HG02588 (cell line): ENCODE measurements around the gene SOWAHB.
"Not testable (repeated sequence)": the region's sequence is repeated elsewhere in the genome, so short reads cannot be mapped to it uniquely, and the experiment has no call there.

Source experiments
- ATAC-seq: cut with Tn5 transposase; IDR thresholded peaks from one replicate; pipeline ENCODE4 v1.9.1; 2021; ENCODE audit warnings: mild to moderate bottlenecking, moderate library complexity; ENCODE audit not compliant: unreplicated experiment

Gene SOWAHB

GRCh38 chr4:76896614-76897535, 1.1 kb downstream of the SOWAHB start:
- ATAC-seq: no peak

- ATAC-seq: no peak
These were observed 1.9 kb downstream of the SOWAHB start for GRCh38 chr4:76896048-76896447.

GRCh38 chr4:76895619-76896018, 2.3 kb downstream of the SOWAHB start:
- no peak for ATAC-seq

GRCh38 chr4:76894537-76895255, 3.2 kb downstream of the SOWAHB start:
- no peak for ATAC-seq

- no peak for ATAC-seq
These were observed 5.3 kb downstream of the SOWAHB start for GRCh38 chr4:76892601-76893000.

- ATAC-seq: no peak
These were observed 5.9 kb downstream of the SOWAHB start for GRCh38 chr4:76892001-76892400.

- no peak for ATAC-seq
These were observed 11.0 kb downstream of the SOWAHB start for GRCh38 chr4:76886848-76887441.

- no peak for ATAC-seq
These were observed 11.7 kb downstream of the SOWAHB start for GRCh38 chr4:76886214-76886613.

GRCh38 chr4:76883147-76883546, 14.8 kb downstream of the SOWAHB start:
- ATAC-seq: no peak

- ATAC-seq: no peak
These were observed 15.3 kb downstream of the SOWAHB start for GRCh38 chr4:76882630-76883029.

GRCh38 chr4:76881375-76881774, 16.6 kb downstream of the SOWAHB start:
- ATAC-seq: no peak

GRCh38 chr4:76879731-76880364, 18.1 kb downstream of the SOWAHB start:
- no peak for ATAC-seq

- ATAC-seq: not testable (repeated sequence)
These were observed 19.2 kb downstream of the SOWAHB start for GRCh38 chr4:76878641-76879165.

- no peak for ATAC-seq
These were observed 23.8 kb downstream of the SOWAHB start for GRCh38 chr4:76874176-76874575.

GRCh38 chr4:76873495-76873894, 24.4 kb downstream of the SOWAHB start:
- ATAC-seq: no peak

GRCh38 chr4:76872556-76872955, 25.4 kb downstream of the SOWAHB start:
- no peak for ATAC-seq

- not testable (repeated sequence) for ATAC-seq
These were observed 29.2 kb downstream of the SOWAHB start for GRCh38 chr4:76868780-76869179.

- no peak for ATAC-seq
These were observed 29.9 kb downstream of the SOWAHB start for GRCh38 chr4:76867880-76868655.

GRCh38 chr4:76867377-76867776, 30.6 kb downstream of the SOWAHB start:
- ATAC-seq: no peak

GRCh38 chr4:76866641-76867040, 31.3 kb downstream of the SOWAHB start:
- no peak for ATAC-seq
